Epithelial cell of proximal tubule (primary cell): ENCODE measurements around the gene ECSCR. TPM values are rescaled to one million over a fixed set of nuclear protein-coding genes. Genes with fewer than 3 reads are reported as not detected.
"Not testable (repeated sequence)": the region's sequence is repeated elsewhere in the genome, so short reads cannot be mapped to it uniquely, and the experiment has no call there.

ENCODE experiments used
- DNase-seq: peaks from one replicate; pipeline ENCODE4 v3.0.0-alpha.2; 2011; ENCODE audit warnings: low read depth
- H3K4me3 ChIP-seq: 2 replicates; pipeline ENCODE4 v1.5.1; 2011; ENCODE audit warnings: low read depth, mild to moderate bottlenecking, low read length
- CTCF ChIP-seq: conservative IDR thresholded peaks from 2 replicates; pipeline ENCODE4 v1.5.1; 2012; ENCODE audit warnings: low read depth, mild to moderate bottlenecking, low read length
- total RNA-seq: library from RNA; depleted of rRNA; stranded (reverse); fragments of >200 nt; gene quantifications from 2 replicates; pipeline ENCODE4 v1.2.3, GENCODE V29; 2015

Gene ECSCR
- total RNA-seq, 1 donor from 2014 or later: 0.12 TPM

- DNase-seq: no peak
- TF ChIP-seq CTCF: no peak
Measured at GRCh38 chr5:139451176-139451575, 11.4 kb downstream of the ECSCR start.

GRCh38 chr5:139446956-139447779 is 15.4 kb downstream of the ECSCR start:
- no peak for DNase-seq
- no peak for TF ChIP-seq CTCF
- H3K4me3 ChIP-seq: no peak overlapping the region

More at GRCh38 chr5:139451176-139451575, 11.4 kb downstream of the ECSCR start:
- no peak overlapping the region for H3K4me3 ChIP-seq

GRCh38 chr5:139445325-139446170 is 17.0 kb downstream of the ECSCR start:
- TF ChIP-seq CTCF: no peak
- no peak for DNase-seq
- H3K4me3 ChIP-seq: no peak overlapping the region

GRCh38 chr5:139443831-139444453 is 18.6 kb downstream of the ECSCR start:
- no peak overlapping the region for H3K4me3 ChIP-seq
- DNase-seq: no peak
- no peak for TF ChIP-seq CTCF

GRCh38 chr5:139440416-139440815 is 22.1 kb downstream of the ECSCR start:
- DNase-seq, H3K4me3 ChIP-seq: not testable (repeated sequence)

GRCh38 chr5:139439013-139439903 is 23.3 kb downstream of the ECSCR start, which contains the start of gene DNAJC18:
DNAJC18 (minus strand) TSS chr5:139439525; CDS start chr5:139439445, 80 bp downstream.
- DNase-seq: peak; percentile 18
- peak within 1 kb of the TSS; percentile 98 for H3K4me3 ChIP-seq
- no peak for TF ChIP-seq CTCF
